Choroid plexus epithelial cell (primary cell): ENCODE data around the gene CPNE9.
A peak's percentile ranks its signal among the peaks of the same experiment; 100 is the strongest.

Experiments used
- DNase-seq: peaks from one replicate; pipeline ENCODE4 v3.0.0-alpha.2; 2010; ENCODE audit warnings: low read depth
- H3K4me3 ChIP-seq: 2 replicates; pipeline ENCODE4 v1.5.1; 2011; ENCODE audit warnings: low read depth, mild to moderate bottlenecking, control low read depth, low read length, moderate library complexity
- TF ChIP-seq, protein P1 (sequence below): conservative IDR thresholded peaks from 2 replicates; pipeline ENCODE4 v1.5.1; 2011; ENCODE audit warnings: low read depth, mild to moderate bottlenecking, control low read depth, inconsistent platforms, low read length, moderate library complexity

Gene CPNE9

DNA sequence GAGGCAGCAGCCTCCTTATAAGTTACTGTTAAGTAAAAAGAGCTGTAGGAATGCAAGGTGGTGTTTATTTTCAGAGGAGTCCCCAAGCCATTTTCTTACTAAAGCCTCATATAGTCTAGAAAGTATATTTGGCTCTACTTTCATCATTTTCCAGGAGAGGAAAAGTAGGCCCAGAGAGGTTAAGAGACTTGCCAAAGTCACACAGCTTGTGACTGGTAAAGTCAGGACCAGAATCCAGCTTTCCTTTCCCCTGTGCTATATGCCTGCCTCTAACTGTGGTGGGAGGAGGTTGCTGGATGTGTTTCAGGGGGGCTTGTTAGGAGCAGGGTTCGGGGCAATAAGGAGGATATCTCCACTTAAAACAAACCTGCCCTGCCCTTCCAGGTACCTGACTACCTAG lies 38.9 kb downstream of the CPNE9 start:
- TF ChIP-seq, protein P1, sequence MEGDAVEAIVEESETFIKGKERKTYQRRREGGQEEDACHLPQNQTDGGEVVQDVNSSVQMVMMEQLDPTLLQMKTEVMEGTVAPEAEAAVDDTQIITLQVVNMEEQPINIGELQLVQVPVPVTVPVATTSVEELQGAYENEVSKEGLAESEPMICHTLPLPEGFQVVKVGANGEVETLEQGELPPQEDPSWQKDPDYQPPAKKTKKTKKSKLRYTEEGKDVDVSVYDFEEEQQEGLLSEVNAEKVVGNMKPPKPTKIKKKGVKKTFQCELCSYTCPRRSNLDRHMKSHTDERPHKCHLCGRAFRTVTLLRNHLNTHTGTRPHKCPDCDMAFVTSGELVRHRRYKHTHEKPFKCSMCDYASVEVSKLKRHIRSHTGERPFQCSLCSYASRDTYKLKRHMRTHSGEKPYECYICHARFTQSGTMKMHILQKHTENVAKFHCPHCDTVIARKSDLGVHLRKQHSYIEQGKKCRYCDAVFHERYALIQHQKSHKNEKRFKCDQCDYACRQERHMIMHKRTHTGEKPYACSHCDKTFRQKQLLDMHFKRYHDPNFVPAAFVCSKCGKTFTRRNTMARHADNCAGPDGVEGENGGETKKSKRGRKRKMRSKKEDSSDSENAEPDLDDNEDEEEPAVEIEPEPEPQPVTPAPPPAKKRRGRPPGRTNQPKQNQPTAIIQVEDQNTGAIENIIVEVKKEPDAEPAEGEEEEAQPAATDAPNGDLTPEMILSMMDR, result no peak
- no peak for DNase-seq
- H3K4me3 ChIP-seq, result no peak overlapping the region

DNA sequence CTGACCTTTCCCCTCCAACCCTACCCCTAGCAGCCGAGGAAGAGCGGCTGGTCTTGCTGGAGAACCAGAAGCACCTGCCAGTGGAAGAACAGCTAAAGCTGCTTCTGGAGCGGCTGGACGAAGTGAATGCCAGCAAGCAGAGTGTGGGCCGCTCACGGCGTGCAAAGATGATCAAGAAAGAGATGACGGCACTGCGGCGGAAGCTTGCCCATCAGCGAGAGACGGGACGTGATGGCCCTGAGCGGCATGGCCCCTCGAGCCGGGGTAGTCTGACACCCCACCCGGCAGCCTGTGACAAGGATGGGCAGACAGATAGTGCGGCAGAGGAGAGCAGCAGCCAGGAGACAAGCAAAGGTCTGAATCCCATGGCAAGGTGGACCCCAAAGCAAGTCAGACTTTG lies 39.9 kb downstream of the CPNE9 start:
- DNase-seq, result no peak
- TF ChIP-seq, protein P1, result no peak

DNA sequence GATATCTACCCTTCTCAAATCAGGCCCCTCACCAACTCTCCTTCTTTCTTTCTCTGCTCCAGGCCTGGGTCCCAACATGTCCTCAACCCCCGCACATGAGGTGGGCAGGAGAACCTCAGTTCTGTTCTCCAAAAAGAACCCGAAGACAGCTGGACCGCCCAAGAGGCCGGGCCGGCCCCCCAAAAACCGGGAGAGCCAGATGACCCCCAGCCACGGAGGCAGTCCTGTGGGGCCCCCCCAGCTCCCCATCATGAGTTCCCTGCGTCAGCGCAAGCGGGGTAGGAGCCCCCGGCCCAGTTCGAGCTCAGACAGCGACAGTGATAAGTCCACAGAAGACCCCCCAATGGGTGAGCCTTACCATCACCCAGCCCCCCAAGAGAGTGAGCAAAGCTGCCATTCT lies 40.5 kb downstream of the CPNE9 start:
- no peak for DNase-seq
- no peak overlapping the region for H3K4me3 ChIP-seq
- TF ChIP-seq, protein P1, result no peak

More for the DNA sequence above, 39.9 kb downstream of the CPNE9 start:
- H3K4me3 ChIP-seq, result no peak overlapping the region

DNA sequence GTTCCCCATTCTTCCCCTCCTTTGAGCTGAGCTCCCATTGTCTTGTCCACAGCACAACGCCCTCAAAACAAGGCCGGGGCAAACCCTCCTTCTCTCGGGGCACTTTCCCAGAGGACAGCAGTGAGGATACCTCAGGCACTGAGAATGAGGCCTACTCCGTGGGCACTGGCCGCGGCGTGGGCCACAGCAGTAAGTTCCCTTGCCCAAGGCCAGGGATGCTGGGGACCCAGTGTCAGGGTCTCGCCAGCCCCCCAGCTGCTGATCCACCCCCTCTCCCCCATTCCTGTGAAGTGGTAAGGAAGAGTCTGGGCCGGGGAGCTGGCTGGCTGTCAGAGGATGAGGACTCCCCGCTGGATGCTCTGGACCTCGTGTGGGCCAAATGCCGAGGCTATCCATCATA lies 41.9 kb downstream of the CPNE9 start:
- H3K4me3 ChIP-seq, result no peak overlapping the region
- DNase-seq, result no peak
- TF ChIP-seq, protein P1, result no peak

DNA sequence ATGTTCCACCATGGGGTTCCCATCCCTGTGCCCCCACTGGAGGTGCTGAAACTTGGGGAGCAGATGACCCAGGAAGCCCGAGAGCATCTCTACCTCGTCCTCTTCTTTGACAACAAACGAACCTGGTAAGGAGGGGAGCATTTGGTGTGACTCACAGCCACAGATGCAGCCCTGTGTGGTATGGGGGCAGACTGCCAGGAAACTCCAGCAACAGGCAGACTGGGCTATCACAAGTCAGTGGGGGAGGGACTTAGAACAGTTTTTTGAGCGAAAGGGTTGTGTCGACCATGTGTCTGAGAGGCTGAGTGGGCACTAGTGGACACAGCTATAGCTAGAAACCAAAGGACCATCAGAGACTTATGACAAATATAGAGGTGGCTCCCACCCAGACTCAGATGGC lies 42.7 kb downstream of the CPNE9 start:
- no peak overlapping the region for H3K4me3 ChIP-seq
- TF ChIP-seq, protein P1, result no peak
- peak; percentile 95 for DNase-seq

DNA sequence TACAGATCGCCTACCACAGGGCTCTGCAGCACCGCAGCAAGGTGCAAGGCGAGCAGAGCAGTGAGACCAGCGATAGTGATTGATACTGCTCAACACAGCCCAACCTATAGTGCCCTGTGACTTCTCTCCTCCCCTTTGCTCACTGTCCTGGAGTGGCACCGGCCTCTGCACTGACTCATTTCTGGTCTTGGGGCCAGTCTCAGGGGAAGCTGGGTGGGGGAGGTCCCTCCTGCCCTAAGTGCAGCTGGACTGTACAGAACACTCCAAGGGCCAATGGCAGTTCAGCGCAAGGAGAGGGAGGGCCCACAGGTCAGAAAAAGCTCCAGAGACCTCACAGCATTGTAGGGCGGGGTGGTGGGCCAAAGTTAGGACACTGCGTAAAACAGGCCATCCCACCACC lies 43.6 kb downstream of the CPNE9 start:
- TF ChIP-seq, protein P1, result no peak

DNA sequence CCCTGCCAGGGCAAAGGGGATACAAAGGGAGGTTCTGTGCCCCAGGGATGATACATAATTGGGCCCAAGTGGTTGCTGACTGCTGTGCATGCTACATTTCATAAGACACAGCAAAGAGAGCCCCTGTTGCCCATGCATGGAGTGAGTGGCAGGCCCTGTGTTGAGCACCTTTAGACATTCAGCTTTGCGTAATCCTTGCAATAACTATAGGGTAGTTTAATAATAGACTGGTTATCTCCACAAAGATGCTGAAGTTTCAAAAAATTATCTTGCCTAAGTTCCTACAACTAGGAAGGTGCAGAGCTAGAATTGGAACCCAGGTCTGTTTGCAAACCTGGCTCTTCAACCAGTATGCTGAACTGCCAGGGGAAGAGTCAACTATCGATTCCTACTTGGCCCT lies 44.4 kb downstream of the CPNE9 start:
- TF ChIP-seq, protein P1, result no peak
- no peak overlapping the region for H3K4me3 ChIP-seq
- no peak for DNase-seq

More for the DNA sequence above, 43.6 kb downstream of the CPNE9 start:
- no peak overlapping the region for H3K4me3 ChIP-seq
- DNase-seq, result peak; percentile 41
